ENCODE data around the gene MTCH1.
"Not testable (repeated sequence)": the region's sequence is repeated elsewhere in the genome, so short reads cannot be mapped to it uniquely, and the experiment has no call there.

The MTCH1 gene

GRCh38 chr6:36949076-36949475 is 36.9 kb downstream of the MTCH1 start:
- WGBS, 2 experiments, result 86 to 88% methylated on average over 9 of the region's 9 CpGs
- not testable (repeated sequence) for H3K27ac ChIP-seq (ENCODE audit: insufficient read depth, low read depth, low read length, poor library complexity, severe bottlenecking); H3K36me3 ChIP-seq (ENCODE audit: control insufficient read depth, insufficient read depth, low read length); H3K4me1 ChIP-seq (ENCODE audit: control insufficient read depth, insufficient read depth, low read length); H3K4me3 ChIP-seq (ENCODE audit: insufficient read depth, low read depth, low read length); H3K27me3 ChIP-seq (ENCODE audit: control insufficient read depth, insufficient read depth, low read length, poor library complexity, severe bottlenecking); H3K9me3 ChIP-seq (ENCODE audit: control insufficient read depth, low read length)

GRCh38 chr6:36947570-36948351 is 38.2 kb downstream of the MTCH1 start:
- H3K4me3 ChIP-seq (ENCODE audit: insufficient read depth, low read depth, low read length), result no peak overlapping the region
- H3K27me3 ChIP-seq (ENCODE audit: control insufficient read depth, insufficient read depth, low read length, poor library complexity, severe bottlenecking), result no peaks in the 10 kb centered on the region
- no peaks in the 10 kb centered on the region for H3K4me1 ChIP-seq (ENCODE audit: control insufficient read depth, insufficient read depth, low read length)
- 74 to 78% methylated on average over 12 of the region's 12 CpGs for WGBS, 2 experiments
- H3K27ac ChIP-seq (ENCODE audit: insufficient read depth, low read depth, low read length, poor library complexity, severe bottlenecking), result no peak overlapping the region
- H3K9me3 ChIP-seq (ENCODE audit: control insufficient read depth, low read length), result no peaks in the 10 kb centered on the region
- H3K36me3 ChIP-seq (ENCODE audit: control insufficient read depth, insufficient read depth, low read length), result no peaks in the 10 kb centered on the region

DNA sequence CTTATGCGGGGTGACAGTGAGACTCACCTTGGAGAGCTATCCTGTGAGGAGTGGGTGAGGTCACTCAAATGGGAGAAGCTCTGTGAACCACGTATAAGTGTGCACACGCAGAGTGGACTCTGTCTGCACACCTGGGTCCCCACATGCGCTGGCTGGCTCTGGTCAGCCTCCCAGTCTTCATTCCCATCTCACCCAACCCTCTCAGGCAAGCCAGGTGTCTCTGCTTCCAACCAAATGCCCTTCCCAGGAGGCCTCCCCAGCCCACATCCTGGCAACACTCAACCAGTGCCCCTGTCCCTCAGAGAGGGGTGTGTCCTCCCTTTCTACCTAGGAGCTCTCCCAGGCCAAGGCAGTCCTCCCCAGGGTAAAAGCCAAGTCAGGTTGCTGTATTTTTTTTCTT is 39.5 kb downstream of the MTCH1 start:
- H3K9me3 ChIP-seq (ENCODE audit: control insufficient read depth, low read length), result no peaks in the 10 kb centered on the region
- no peaks in the 10 kb centered on the region for H3K4me1 ChIP-seq (ENCODE audit: control insufficient read depth, insufficient read depth, low read length)
- H3K36me3 ChIP-seq (ENCODE audit: control insufficient read depth, insufficient read depth, low read length), result no peaks in the 10 kb centered on the region
- no peak overlapping the region for H3K27ac ChIP-seq (ENCODE audit: insufficient read depth, low read depth, low read length, poor library complexity, severe bottlenecking)
- WGBS, 2 experiments, result 91 to 93% methylated on average over 4 of the region's 4 CpGs
- no peaks in the 10 kb centered on the region for H3K27me3 ChIP-seq (ENCODE audit: control insufficient read depth, insufficient read depth, low read length, poor library complexity, severe bottlenecking)
- no peak overlapping the region for H3K4me3 ChIP-seq (ENCODE audit: insufficient read depth, low read depth, low read length)

- Histone ChIP-seq H3K36me3 (ENCODE audit: control insufficient read depth, insufficient read depth, low read length) (no peaks in the 10 kb centered on the region), H3K27me3 (ENCODE audit: control insufficient read depth, insufficient read depth, low read length, poor library complexity, severe bottlenecking) (no peaks in the 10 kb centered on the region), H3K9me3 (ENCODE audit: control insufficient read depth, low read length) (no peaks in the 10 kb centered on the region), H3K4me3 (ENCODE audit: insufficient read depth, low read depth, low read length) (no peak overlapping the region), H3K27ac (ENCODE audit: insufficient read depth, low read depth, low read length, poor library complexity, severe bottlenecking) (no peak overlapping the region), H3K4me1 (ENCODE audit: control insufficient read depth, insufficient read depth, low read length) (no peaks in the 10 kb centered on the region)
- 93 to 94% methylated on average over 4 of the region's 4 CpGs for WGBS, 2 experiments
Measured at GRCh38 chr6:36945301-36945700, 40.7 kb downstream of the MTCH1 start.

DNA sequence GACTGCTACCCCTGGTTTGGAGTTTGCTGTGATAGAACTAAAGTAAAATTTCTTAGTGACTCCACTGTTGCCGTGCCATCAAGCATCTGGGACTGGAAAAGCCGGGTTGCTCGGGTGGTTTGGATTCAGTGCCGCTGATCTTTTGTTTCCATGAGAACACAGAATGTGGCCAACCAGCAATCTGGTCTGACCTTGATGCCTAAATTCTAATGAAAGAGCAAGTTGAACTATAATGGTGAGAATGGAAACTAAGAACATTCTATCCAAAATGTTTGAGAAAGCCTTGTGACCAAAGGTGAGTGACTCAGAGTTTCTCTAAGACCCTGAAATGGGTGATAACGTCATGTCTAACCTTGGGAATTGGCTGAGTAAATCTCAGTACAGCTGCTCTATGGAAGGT is 41.3 kb downstream of the MTCH1 start:
- H3K27me3 ChIP-seq (ENCODE audit: control insufficient read depth, insufficient read depth, low read length, poor library complexity, severe bottlenecking), result no peaks in the 10 kb centered on the region
- WGBS, 2 experiments, result 84 to 90% methylated on average over 5 of the region's 5 CpGs
- no peaks in the 10 kb centered on the region for H3K4me1 ChIP-seq (ENCODE audit: control insufficient read depth, insufficient read depth, low read length)
- H3K4me3 ChIP-seq (ENCODE audit: insufficient read depth, low read depth, low read length), result no peak overlapping the region
- no peaks in the 10 kb centered on the region for H3K36me3 ChIP-seq (ENCODE audit: control insufficient read depth, insufficient read depth, low read length)
- no peak overlapping the region for H3K27ac ChIP-seq (ENCODE audit: insufficient read depth, low read depth, low read length, poor library complexity, severe bottlenecking)
- no peaks in the 10 kb centered on the region for H3K9me3 ChIP-seq (ENCODE audit: control insufficient read depth, low read length)

- not testable (repeated sequence) for H3K36me3 ChIP-seq (ENCODE audit: control insufficient read depth, insufficient read depth, low read length); H3K4me1 ChIP-seq (ENCODE audit: control insufficient read depth, insufficient read depth, low read length); H3K27me3 ChIP-seq (ENCODE audit: control insufficient read depth, insufficient read depth, low read length, poor library complexity, severe bottlenecking); H3K27ac ChIP-seq (ENCODE audit: insufficient read depth, low read depth, low read length, poor library complexity, severe bottlenecking); H3K9me3 ChIP-seq (ENCODE audit: control insufficient read depth, low read length); H3K4me3 ChIP-seq (ENCODE audit: insufficient read depth, low read depth, low read length)
- WGBS, 2 experiments, result no CpG with 5 or more reads among the region's 2 CpGs
Measured at GRCh38 chr6:36942329-36942728, 43.7 kb downstream of the MTCH1 start.

DNA sequence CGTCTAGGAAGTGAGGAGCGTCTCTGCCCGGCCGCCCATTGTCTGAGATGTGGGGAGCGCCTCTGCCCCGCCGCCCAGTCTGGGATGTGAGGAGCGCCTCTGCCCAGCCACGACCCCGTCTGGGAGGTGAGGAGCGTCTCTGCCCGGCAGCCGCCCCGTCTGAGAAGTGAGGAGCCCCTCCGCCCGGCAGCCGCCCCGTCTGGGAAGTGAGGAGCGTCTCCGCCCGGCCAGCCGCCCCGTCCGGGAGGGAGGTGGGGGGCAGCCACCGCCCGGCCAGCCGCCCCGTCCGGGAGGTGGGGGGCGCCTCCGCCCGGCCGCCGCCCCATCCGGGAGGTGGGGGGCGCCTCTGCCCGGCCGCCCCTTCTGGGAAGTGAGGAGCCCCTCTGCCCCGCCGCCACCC is 44.4 kb downstream of the MTCH1 start:
- not testable (repeated sequence) for H3K4me3 ChIP-seq (ENCODE audit: insufficient read depth, low read depth, low read length); H3K27me3 ChIP-seq (ENCODE audit: control insufficient read depth, insufficient read depth, low read length, poor library complexity, severe bottlenecking); H3K4me1 ChIP-seq (ENCODE audit: control insufficient read depth, insufficient read depth, low read length); H3K27ac ChIP-seq (ENCODE audit: insufficient read depth, low read depth, low read length, poor library complexity, severe bottlenecking); H3K9me3 ChIP-seq (ENCODE audit: control insufficient read depth, low read length); H3K36me3 ChIP-seq (ENCODE audit: control insufficient read depth, insufficient read depth, low read length)
- WGBS, 2 experiments, result 94 to 96% methylated on average over 40 of the region's 40 CpGs

GRCh38 chr6:36940027-36940426 is 46.0 kb downstream of the MTCH1 start:
- no peaks in the 10 kb centered on the region for H3K9me3 ChIP-seq (ENCODE audit: control insufficient read depth, low read length)
- H3K4me1 ChIP-seq (ENCODE audit: control insufficient read depth, insufficient read depth, low read length), result no peaks in the 10 kb centered on the region
- H3K27ac ChIP-seq (ENCODE audit: insufficient read depth, low read depth, low read length, poor library complexity, severe bottlenecking), result no peak overlapping the region
- no peaks in the 10 kb centered on the region for H3K36me3 ChIP-seq (ENCODE audit: control insufficient read depth, insufficient read depth, low read length)
- 94 to 96% methylated on average over 10 of the region's 10 CpGs for WGBS, 2 experiments
- H3K4me3 ChIP-seq (ENCODE audit: insufficient read depth, low read depth, low read length), result no peak overlapping the region
- no peaks in the 10 kb centered on the region for H3K27me3 ChIP-seq (ENCODE audit: control insufficient read depth, insufficient read depth, low read length, poor library complexity, severe bottlenecking)

- not testable (repeated sequence) for H3K36me3 ChIP-seq (ENCODE audit: control insufficient read depth, insufficient read depth, low read length); H3K4me3 ChIP-seq (ENCODE audit: insufficient read depth, low read depth, low read length); H3K9me3 ChIP-seq (ENCODE audit: control insufficient read depth, low read length); H3K4me1 ChIP-seq (ENCODE audit: control insufficient read depth, insufficient read depth, low read length); H3K27me3 ChIP-seq (ENCODE audit: control insufficient read depth, insufficient read depth, low read length, poor library complexity, severe bottlenecking); H3K27ac ChIP-seq (ENCODE audit: insufficient read depth, low read depth, low read length, poor library complexity, severe bottlenecking)
- WGBS, 2 experiments, result 93 to 94% methylated on average over 5 of the region's 5 CpGs
Measured at GRCh38 chr6:36939005-36939404, 47.0 kb downstream of the MTCH1 start.

- Histone ChIP-seq H3K4me3 (ENCODE audit: insufficient read depth, low read depth, low read length) (no peak overlapping the region), H3K27me3 (ENCODE audit: control insufficient read depth, insufficient read depth, low read length, poor library complexity, severe bottlenecking) (no peaks in the 10 kb centered on the region), H3K4me1 (ENCODE audit: control insufficient read depth, insufficient read depth, low read length) (no peaks in the 10 kb centered on the region), H3K9me3 (ENCODE audit: control insufficient read depth, low read length) (no peaks in the 10 kb centered on the region), H3K36me3 (ENCODE audit: control insufficient read depth, insufficient read depth, low read length) (no peaks in the 10 kb centered on the region), H3K27ac (ENCODE audit: insufficient read depth, low read depth, low read length, poor library complexity, severe bottlenecking) (no peak overlapping the region)
- 94 to 95% methylated on average over 4 of the region's 4 CpGs for WGBS, 2 experiments
Measured at GRCh38 chr6:36938536-36938935, 47.5 kb downstream of the MTCH1 start.

DNA sequence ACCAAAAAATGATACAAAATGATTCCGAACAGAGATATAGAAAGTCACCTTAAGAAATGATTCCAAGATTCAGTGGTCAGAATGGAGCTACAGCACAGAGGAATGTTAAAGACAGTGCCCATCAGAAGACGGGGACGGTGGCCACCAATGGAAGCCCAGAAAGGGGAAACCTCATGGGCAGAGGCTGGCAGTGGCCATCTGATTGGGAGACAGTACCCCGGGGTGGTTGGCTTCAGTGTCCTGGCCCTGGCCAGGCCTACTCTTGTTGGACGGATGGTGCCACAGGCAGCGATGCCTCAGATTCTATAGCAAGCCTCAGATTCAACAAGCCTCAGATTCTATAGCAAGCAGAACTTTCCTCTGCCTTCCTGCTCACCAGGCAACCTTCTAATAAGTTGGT is 48.1 kb downstream of the MTCH1 start:
- Histone ChIP-seq H3K36me3 (ENCODE audit: control insufficient read depth, insufficient read depth, low read length) (no peaks in the 10 kb centered on the region), H3K27me3 (ENCODE audit: control insufficient read depth, insufficient read depth, low read length, poor library complexity, severe bottlenecking) (no peaks in the 10 kb centered on the region), H3K4me1 (ENCODE audit: control insufficient read depth, insufficient read depth, low read length) (no peaks in the 10 kb centered on the region), H3K9me3 (ENCODE audit: control insufficient read depth, low read length) (no peaks in the 10 kb centered on the region), H3K4me3 (ENCODE audit: insufficient read depth, low read depth, low read length) (no peak overlapping the region), H3K27ac (ENCODE audit: insufficient read depth, low read depth, low read length, poor library complexity, severe bottlenecking) (no peak overlapping the region)
- WGBS, 2 experiments, result 94 to 96% methylated on average over 6 of the region's 6 CpGs

Data from ectodermal cell (in vitro differentiated cells).